H1 (cell line): ENCODE results near the gene HTN1. TPM values are rescaled to one million over a fixed set of nuclear protein-coding genes. Genes with fewer than 3 reads are reported as not detected.

ENCODE experiments used
- CTCF ChIA-PET: fragments of 300-600 bp; sonication (Branson Sonifier 250); formaldehyde crosslinking; loops from one replicate; lab custom pipeline; 2021; ENCODE audit not compliant: partially characterized antibody; lab: Charles Lee
- POLR2A ChIA-PET: fragments of 300-600 bp; sonication (Branson Sonifier 250); formaldehyde crosslinking; loops from one replicate; lab custom pipeline; 2021; ENCODE audit warnings: inconsistent platforms; ENCODE audit not compliant: partially characterized antibody; lab: Charles Lee
- DNase-seq, 2 experiments: peaks; one replicate each; pipeline versions ENCODE4 v3.0.0 to v3.0.0-alpha.2; 2010 to 2022; ENCODE audit warnings: low spot score in 2 of 2, low read depth in 1 of 2, mixed read lengths in 1 of 2
- FAIRE-seq: peaks from 2 replicates; lab custom pipeline; 2011; peaks lifted over from hg19 to GRCh38; lab: Jason Lieb, UNC
- H2AFZ ChIP-seq: 2 replicates; pipeline ENCODE4 v1.8.1; 2012; ENCODE audit warnings: low read length, inconsistent platforms
- H2AK5ac ChIP-seq: 2 replicates; pipeline ENCODE4 v1.6.1; 2013; ENCODE audit warnings: low read depth, low read length
- H2BK120ac ChIP-seq: replicated peaks from 2 replicates; pipeline ENCODE3; 2013; ENCODE audit warnings: low read depth, low read length, inconsistent platforms
- H2BK12ac ChIP-seq: 2 replicates; pipeline ENCODE4 v1.6.1; 2013; ENCODE audit warnings: low read depth, low read length
- H2BK15ac ChIP-seq: 2 replicates; pipeline ENCODE4 v1.6.1; 2013; ENCODE audit warnings: low read length
- H2BK20ac ChIP-seq: 2 replicates; pipeline ENCODE4 v1.6.1; 2013; ENCODE audit warnings: low read length
- H2BK5ac ChIP-seq: 2 replicates; pipeline ENCODE4 v1.6.1; 2013; ENCODE audit warnings: low read depth, low read length
- H3K14ac ChIP-seq: 2 replicates; pipeline ENCODE4 v1.6.1; 2013; ENCODE audit warnings: inconsistent platforms; ENCODE audit not compliant: insufficient read length
- H3K18ac ChIP-seq: 2 replicates; pipeline ENCODE4 v1.6.1; 2013; ENCODE audit warnings: low read length; ENCODE audit errors: extremely low read depth
- H3K23ac ChIP-seq: 2 replicates; pipeline ENCODE4 v1.6.1; 2013; ENCODE audit warnings: inconsistent platforms; ENCODE audit not compliant: insufficient read length
- H3K23me2 ChIP-seq: 2 replicates; pipeline ENCODE4 v1.6.1; 2013; ENCODE audit warnings: low read depth, low read length
- H3K27ac ChIP-seq: 2 replicates; pipeline ENCODE4 v1.6.1; 2011; ENCODE audit warnings: low read depth, low read length, inconsistent platforms
- H3K27me3 ChIP-seq, 4 experiments: replicated peaks in 1 of 4; 1 replicate in 1 of 4; 2 replicates in 3 of 4; pipeline versions ENCODE4 v1.6.1 to v1.8.1; 2011 to 2013; ENCODE audit warnings: low read length in 3 of 4, mild to moderate bottlenecking in 3 of 4, inconsistent platforms in 2 of 4, mixed read lengths in 2 of 4, moderate library complexity in 1 of 4; ENCODE audit not compliant: control insufficient read depth in 3 of 4, insufficient read depth in 3 of 4; ENCODE audit errors: extremely low read depth in 1 of 4
- H3K36me3 ChIP-seq, 4 experiments: 2 replicates each; pipeline versions ENCODE4 v1.6.1 to v1.8.1; 2011 to 2013; ENCODE audit warnings: mild to moderate bottlenecking in 4 of 4, low read length in 3 of 4, moderate library complexity in 2 of 4, control low read depth in 1 of 4, inconsistent platforms in 1 of 4; ENCODE audit not compliant: insufficient read depth in 4 of 4, control insufficient read depth in 2 of 4
- H3K4ac ChIP-seq: replicated peaks from 2 replicates; pipeline ENCODE3; 2013; ENCODE audit warnings: low read length, low read depth, mixed read lengths, inconsistent platforms; ENCODE audit not compliant: insufficient read length
- H3K4me1 ChIP-seq, 4 experiments: replicated peaks in 1 of 4; 1 replicate in 1 of 4; 2 replicates in 3 of 4; pipeline versions ENCODE4 v1.6.1 to v1.8.1; 2011 to 2013; ENCODE audit warnings: low read length in 3 of 4, inconsistent platforms in 2 of 4, mixed read lengths in 1 of 4; ENCODE audit not compliant: insufficient read depth in 4 of 4, control insufficient read depth in 3 of 4
- H3K4me2 ChIP-seq, 2 experiments: 2 replicates each; pipeline versions ENCODE4 v1.6.1 to v1.8.1; 2011 to 2013; ENCODE audit warnings: low read depth in 2 of 2, low read length in 2 of 2, control low read depth in 1 of 2, inconsistent platforms in 1 of 2, mild to moderate bottlenecking in 1 of 2; ENCODE audit not compliant: insufficient read depth in 1 of 2
- H3K4me3 ChIP-seq, 4 experiments: fragments of 200-600, 300-600 bp in 1 of 4; sonication (generic), shearing (Covaris generic), sonication (Bioruptor Twin) in 1 of 4; 2 replicates each; pipeline versions ENCODE4 v1.5.1 to v1.8.1; 2011 to 2016; ENCODE audit warnings: low read length in 4 of 4, low read depth in 3 of 4, control low read depth in 2 of 4, inconsistent platforms in 2 of 4, mild to moderate bottlenecking in 2 of 4, mixed read lengths in 1 of 4, moderate library complexity in 1 of 4; ENCODE audit not compliant: insufficient read depth in 2 of 4; ENCODE audit errors: extremely low read depth in 1 of 4
- H3K56ac ChIP-seq: replicated peaks from 2 replicates; pipeline ENCODE3; 2013; ENCODE audit warnings: low read depth, mild to moderate bottlenecking, mixed read lengths, low read length, inconsistent platforms; ENCODE audit not compliant: insufficient read length
- H3K79me1 ChIP-seq: 2 replicates; pipeline ENCODE4 v1.6.1; 2013; ENCODE audit warnings: low read depth, low read length, control low read depth
- H3K79me2 ChIP-seq, 2 experiments: 2 replicates each; pipeline versions ENCODE4 v1.6.1 to v1.8.1; 2012 to 2013; ENCODE audit warnings: low read length in 2 of 2, mild to moderate bottlenecking in 2 of 2, inconsistent platforms in 1 of 2; ENCODE audit not compliant: insufficient read depth in 2 of 2, control insufficient read depth in 1 of 2
- H3K9ac ChIP-seq, 4 experiments: replicated peaks in 1 of 4; 1 replicate in 1 of 4; 2 replicates in 3 of 4; pipeline versions ENCODE4 v1.6.1 to v1.8.1; 2011 to 2013; ENCODE audit warnings: low read depth in 3 of 4, low read length in 3 of 4, control low read depth in 2 of 4, mild to moderate bottlenecking in 2 of 4, moderate library complexity in 2 of 4, inconsistent platforms in 1 of 4; ENCODE audit errors: extremely low read depth in 1 of 4
- H3K9me3 ChIP-seq, 2 experiments: 2 replicates each; pipeline versions ENCODE4 v1.6.1 to v1.8.1; 2012 to 2013; ENCODE audit warnings: mild to moderate bottlenecking in 2 of 2, moderate library complexity in 2 of 2, control low read depth in 1 of 2, inconsistent platforms in 1 of 2, low read depth in 1 of 2, low read length in 1 of 2, mixed read lengths in 1 of 2; ENCODE audit not compliant: insufficient read depth in 2 of 2
- H4K20me1 ChIP-seq, 2 experiments: replicated peaks in 1 of 2; 2 replicates each; pipeline versions ENCODE3 to v1.8.1; 2011 to 2013; ENCODE audit warnings: inconsistent platforms in 2 of 2, low read length in 2 of 2, mild to moderate bottlenecking in 1 of 2; ENCODE audit not compliant: insufficient read depth in 2 of 2, control insufficient read depth in 1 of 2
- H4K5ac ChIP-seq: 2 replicates; pipeline ENCODE4 v1.6.1; 2013; ENCODE audit warnings: low read length, low read depth, mixed read lengths, inconsistent platforms; ENCODE audit not compliant: insufficient read length
- H4K8ac ChIP-seq: 2 replicates; pipeline ENCODE4 v1.8.0; 2013; ENCODE audit warnings: mild to moderate bottlenecking, moderate library complexity, low read length, inconsistent platforms; ENCODE audit not compliant: insufficient read depth; ENCODE audit errors: extremely low read depth
- H4K91ac ChIP-seq: replicated peaks from 2 replicates; pipeline ENCODE3; 2013; ENCODE audit warnings: low read length, mixed read lengths, inconsistent platforms; ENCODE audit not compliant: insufficient read length
- BCL11A ChIP-seq, 2 experiments: IDR thresholded peaks; one replicate each; pipeline ENCODE4 v1.6.1; 2011; ENCODE audit warnings: low read depth in 2 of 2, low read length in 2 of 2, mild to moderate bottlenecking in 2 of 2
- BRCA1 ChIP-seq: IDR thresholded peaks from 2 replicates; pipeline ENCODE4 v1.6.1; 2012; ENCODE audit warnings: low read depth, low read length, improper control_type of control experiment
- CEBPB ChIP-seq: IDR thresholded peaks from 2 replicates; pipeline ENCODE4 v1.6.1; 2012; ENCODE audit warnings: low read depth, low read length
- EGR1 ChIP-seq: IDR thresholded peaks from 2 replicates; pipeline ENCODE4 v1.6.1; 2011; ENCODE audit warnings: low read depth, low read length, borderline replicate concordance
- JUN ChIP-seq: IDR thresholded peaks from 2 replicates; pipeline ENCODE4 v1.6.1; 2011; ENCODE audit warnings: low read depth, mild to moderate bottlenecking, improper control_type of control experiment, low read length
- MAFK ChIP-seq: IDR thresholded peaks from 2 replicates; pipeline ENCODE4 v1.6.1; 2012; ENCODE audit warnings: low read depth, mild to moderate bottlenecking, improper control_type of control experiment, low read length
- PHF8 ChIP-seq: fragments of 200-600 bp; sonication (generic); conservative IDR thresholded peaks from 2 replicates; pipeline ENCODE4 v1.7.1; 2012; ENCODE audit warnings: low read depth, mild to moderate bottlenecking, inconsistent platforms, low read length, moderate library complexity
- POU5F1 ChIP-seq: IDR thresholded peaks from 2 replicates; pipeline ENCODE4 v1.6.1; 2011; ENCODE audit warnings: low read depth, mild to moderate bottlenecking, low read length, moderate library complexity
- ZNF274 ChIP-seq: IDR thresholded peaks from 2 replicates; pipeline ENCODE4 v1.7.0; 2012; ENCODE audit warnings: low read length, borderline replicate concordance; ENCODE audit errors: extremely low read depth
- WGBS, 2 experiments: shearing (Covaris generic) in 1 of 2; methylation state at CpG; one replicate each; pipeline versions ENCODE4 v1.1.6 to v1.1.7; 2013 to 2015; ENCODE audit warnings: low lambda C conversion rate in 2 of 2, mixed read lengths in 2 of 2, inconsistent platforms in 1 of 2, low coverage in 1 of 2, missing lambda C conversion rate in 1 of 2; ENCODE audit not compliant: insufficient replicate concordance in 2 of 2, insufficient coverage in 1 of 2, insufficient read length in 1 of 2; ENCODE audit errors: extremely low coverage in 1 of 2, missing lambda C conversion rate in 1 of 2; 5-methylcytosine and 5-hydroxymethylcytosine counted together
- polyA plus RNA-seq, 7 experiments: library from polyadenylated mRNA; depleted of rRNA in 3 of 7; stranded (reverse) in 5 of 7; unstranded in 2 of 7; fragments of >200 nt in 5 of 7; fragments of 200-250 nt in 2 of 7; gene quantifications; 1 replicate in 5 of 7; 2 replicates in 1 of 7; 4 replicates in 1 of 7; pipeline versions ENCODE4 v1.2.1 to v1.2.3, GENCODE V29; 2011 to 2013; ENCODE audit warnings: missing spikeins in 2 of 7, mixed read lengths in 2 of 7
- total RNA-seq: library from RNA; stranded (reverse); fragmentation: NEBNext Ultra II Directional; extraction: Animal tissue kit (Norgen Biotek cat#: 25700); gene quantifications from 2 replicates; pipeline ENCODE4 v1.2.1, GENCODE V29; 2021
- TF ChIP-seq, protein P1 (sequence below): IDR thresholded peaks from 2 replicates; pipeline ENCODE4 v1.6.1; 2011; ENCODE audit warnings: low read length, improper control_type of control experiment

The HTN1 gene
- total and polyA plus RNA-seq, 2 of the 8 experiments (the other 6 are each of a cell fraction or from before 2014, with no cell fraction given) = not detected

- Histone ChIP-seq H2BK120ac (no peak overlapping the region), H2AFZ (no peak overlapping the region), H3K4me3 (no peak overlapping the region)
- TF ChIP-seq EGR1 (no peak), CEBPB (no peak), BCL11A (IDR thresholded peaks at IDR 0.05; ENCODE audit: low read depth in 2 of 2, low read length in 2 of 2) (no peak), PHF8 (no peak), POU5F1 (no peak), ZNF274 (no peak), MAFK (no peak), JUN (no peak), BRCA1 (no peak)
- TF ChIP-seq, protein P1, sequence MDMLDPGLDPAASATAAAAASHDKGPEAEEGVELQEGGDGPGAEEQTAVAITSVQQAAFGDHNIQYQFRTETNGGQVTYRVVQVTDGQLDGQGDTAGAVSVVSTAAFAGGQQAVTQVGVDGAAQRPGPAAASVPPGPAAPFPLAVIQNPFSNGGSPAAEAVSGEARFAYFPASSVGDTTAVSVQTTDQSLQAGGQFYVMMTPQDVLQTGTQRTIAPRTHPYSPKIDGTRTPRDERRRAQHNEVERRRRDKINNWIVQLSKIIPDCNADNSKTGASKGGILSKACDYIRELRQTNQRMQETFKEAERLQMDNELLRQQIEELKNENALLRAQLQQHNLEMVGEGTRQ = no peak
- TF ChIP-seq, all 59 proteins: peak for 0
- H2BK12ac ChIP-seq = no peak overlapping the region
- CTCF ChIA-PET = no interaction called here
- no peaks in the 10 kb centered on the region for H3K79me1 ChIP-seq
- H2BK20ac ChIP-seq = no peak overlapping the region
- H3K36me3 ChIP-seq = no peaks in the 10 kb centered on the region
- POLR2A ChIA-PET = no interaction called here
- H3K23me2 ChIP-seq = no peaks in the 10 kb centered on the region
- H4K20me1 ChIP-seq = no peaks in the 10 kb centered on the region
- H3K79me2 ChIP-seq = no peaks in the 10 kb centered on the region
- H3K27me3 ChIP-seq = no peaks in the 10 kb centered on the region
- FAIRE-seq (no peak), DNase-seq (no peak)
- no peak overlapping the region for H4K91ac ChIP-seq
- H3K9me3 ChIP-seq = no peaks in the 10 kb centered on the region
- H3K14ac ChIP-seq = no peak overlapping the region
- H3K18ac ChIP-seq = no peak overlapping the region
- H4K8ac ChIP-seq = no peak overlapping the region
- H4K5ac ChIP-seq = no peak overlapping the region
- 99% methylated on average over 3 of the region's 3 CpGs; no CpG with 5 or more reads in 1 of the 2 experiments for WGBS, 2 experiments
- H3K4ac ChIP-seq = no peak overlapping the region
- H3K23ac ChIP-seq = no peak overlapping the region
- no peak overlapping the region for H3K9ac ChIP-seq
- H2BK15ac ChIP-seq = no peak overlapping the region
- H3K4me1 ChIP-seq = no peaks in the 10 kb centered on the region
- no peak overlapping the region for H2AK5ac ChIP-seq
- H3K56ac ChIP-seq = no peak overlapping the region
- H3K4me2 ChIP-seq = no peak overlapping the region
- H3K27ac ChIP-seq = no peak overlapping the region
- H2BK5ac ChIP-seq = no peak overlapping the region
These were observed 49.0 kb downstream of the HTN1 start for GRCh38 chr4:70099206-70099605.
